GM23338 (cell line): Measurements from ENCODE around the gene KCNIP2. TPM values are rescaled to one million over a fixed set of nuclear protein-coding genes. Genes with fewer than 3 reads are reported as not detected.

Experiments used
- ATAC-seq: fragments of 200-7000 bp; cut with Tn5 transposase; 3 replicates; pipeline ENCODE4 v1.9.1; 2020
- DNase-seq: peaks from one replicate; pipeline ENCODE4 v3.0.0-alpha.2; 2015; ENCODE audit warnings: low spot score
- H2AFZ ChIP-seq: fragments of 200-600 bp; sonication (generic); 2 replicates; pipeline ENCODE4 v1.8.0; 2016; ENCODE audit warnings: antibody characterized with exemption, mild to moderate bottlenecking, moderate library complexity
- H3F3A ChIP-seq: fragments of 200-600 bp; sonication (generic); replicated peaks from 2 replicates; pipeline ENCODE4 v1.8.0; 2017; ENCODE audit warnings: antibody characterized with exemption, mixed run types, low read depth
- H3K27ac ChIP-seq: fragments of 200-600 bp; sonication (generic); 2 replicates; pipeline ENCODE4 v1.6.1; 2016; ENCODE audit warnings: low read depth
- H3K27me3 ChIP-seq: fragments of 200-600 bp; sonication (generic); 2 replicates; pipeline ENCODE4 v1.8.0; 2016; ENCODE audit warnings: mild to moderate bottlenecking, mixed run types, moderate library complexity; ENCODE audit not compliant: insufficient read depth
- H3K36me3 ChIP-seq: fragments of 200-600 bp; sonication (generic); 2 replicates; pipeline ENCODE4 v1.8.0; 2016; ENCODE audit warnings: mild to moderate bottlenecking; ENCODE audit not compliant: insufficient read depth
- H3K4me1 ChIP-seq: fragments of 200-600 bp; sonication (generic); 2 replicates; pipeline ENCODE4 v1.8.0; 2016; ENCODE audit warnings: mild to moderate bottlenecking, moderate library complexity; ENCODE audit not compliant: insufficient read depth
- H3K4me2 ChIP-seq: fragments of 200-600 bp; sonication (generic); 2 replicates; pipeline ENCODE4 v1.7.1; 2017; ENCODE audit warnings: mixed run types
- H3K4me3 ChIP-seq: fragments of 200-600 bp; sonication (generic); 2 replicates; pipeline ENCODE4 v1.6.1; 2016; ENCODE audit warnings: mixed run types
- H3K79me2 ChIP-seq: fragments of 200-600 bp; sonication (generic); replicated peaks from 2 replicates; pipeline ENCODE4 v1.8.0; 2017; ENCODE audit warnings: mild to moderate bottlenecking; ENCODE audit not compliant: insufficient read depth
- H3K9me2 ChIP-seq: fragments of 200-600 bp; sonication (generic); 2 replicates; pipeline ENCODE4 v1.8.0; 2017; ENCODE audit not compliant: insufficient read depth
- H4K20me1 ChIP-seq: fragments of 200-600 bp; sonication (generic); replicated peaks from 2 replicates; pipeline ENCODE4 v1.8.0; 2017; ENCODE audit warnings: mild to moderate bottlenecking; ENCODE audit not compliant: insufficient read depth
- H3K27ac Mint-ChIP-seq: 2 replicates; pipeline ENCODE4 v1.8.0; 2020; ENCODE audit warnings: inconsistent platforms, mild to moderate bottlenecking, moderate library complexity, mixed read lengths
- H3K27me3 Mint-ChIP-seq: 3 replicates; pipeline ENCODE4 v1.8.0; 2022; ENCODE audit warnings: low read depth, mild to moderate bottlenecking, moderate library complexity, mixed read lengths, inconsistent platforms; ENCODE audit not compliant: insufficient read depth, poor library complexity
- H3K36me3 Mint-ChIP-seq: 3 replicates; pipeline ENCODE4 v1.8.0; 2021; ENCODE audit warnings: low read depth, mild to moderate bottlenecking, inconsistent platforms, moderate library complexity, mixed read lengths
- H3K4me1 Mint-ChIP-seq: 3 replicates; pipeline ENCODE4 v1.8.0; 2020; ENCODE audit warnings: mild to moderate bottlenecking, inconsistent platforms, mixed read lengths
- H3K4me3 Mint-ChIP-seq: 3 replicates; pipeline ENCODE4 v1.8.0; 2021; ENCODE audit warnings: moderate library complexity, mild to moderate bottlenecking, inconsistent platforms, mixed read lengths
- H3K9me3 Mint-ChIP-seq: 3 replicates; pipeline ENCODE4 v1.8.0; 2020; ENCODE audit warnings: moderate library complexity, mild to moderate bottlenecking, inconsistent platforms, mixed read lengths
- CTCF ChIP-seq, 2 experiments: fragments of 200-600 bp in 1 of 2; sonication (generic) in 1 of 2; conservative IDR thresholded peaks; 2 replicates each; pipeline versions ENCODE4 v1.5.1 to v1.6.1; 2016 to 2017; ENCODE audit warnings: antibody characterized with exemption in 2 of 2, low read depth in 2 of 2, mild to moderate bottlenecking in 2 of 2, moderate library complexity in 1 of 2
- NANOG ChIP-seq: IDR thresholded peaks from 2 replicates; pipeline ENCODE4 v1.6.1; 2016; ENCODE audit warnings: antibody characterized with exemption, borderline replicate concordance
- REST ChIP-seq: IDR thresholded peaks from one replicate; pipeline ENCODE4 v1.6.1; 2018; ENCODE audit warnings: antibody characterized with exemption; ENCODE audit not compliant: unreplicated experiment
- STAT1 ChIP-seq: IDR thresholded peaks from one replicate; pipeline ENCODE4 v1.6.1; 2016; ENCODE audit warnings: antibody characterized with exemption; ENCODE audit not compliant: unreplicated experiment
- ZNF331 ChIP-seq: fragments of 250-450 bp; sonication (Bioruptor Pico); IDR thresholded peaks from 2 replicates; pipeline ENCODE4 v1.5.0; 2020; ENCODE audit warnings: low read depth, mild to moderate bottlenecking, moderate library complexity
- polyA plus RNA-seq: library from polyadenylated mRNA; unstranded; fragments of >200 nt; fragmentation: Nextera tagmentation; extraction: Ambion mirVana; gene quantifications from 2 replicates; pipeline ENCODE4 v1.2.1, GENCODE V29; 2016
- total RNA-seq: library from RNA; depleted of rRNA; stranded (reverse); fragments of >200 nt; shearing (Covaris generic); gene quantifications from 2 replicates; pipeline ENCODE4 v1.2.3, GENCODE V29; 2014
- TF ChIP-seq, protein P1 (sequence below): fragments of 250-450 bp; sonication (Bioruptor Pico); IDR thresholded peaks from 2 replicates; pipeline ENCODE4 v1.5.0; 2020; ENCODE audit warnings: mild to moderate bottlenecking, moderate library complexity

Gene KCNIP2
- total and polyA plus RNA-seq, 2 experiments from 2014 or later: 2.2 to 2.6 TPM

- H3K27me3 Mint-ChIP-seq: peaks cover 8% of the 10 kb centered on the region
- H3K9me2 ChIP-seq: no peaks in the 10 kb centered on the region
- H4K20me1 ChIP-seq: peaks cover 51% of the 10 kb centered on the region
- no peaks in the 10 kb centered on the region for H3K27me3 ChIP-seq
- peaks cover 9% of the 10 kb centered on the region; the same call in 1 of the 2 replicates for H3F3A ChIP-seq
- DNase-seq (no peak), ATAC-seq (no peak)
- H3K4me1 ChIP-seq: no peaks in the 10 kb centered on the region
- H3K4me1 Mint-ChIP-seq: no peaks in the 10 kb centered on the region
- no peak overlapping the region for H3K4me2 ChIP-seq
- H3K9me3 Mint-ChIP-seq: no peaks in the 10 kb centered on the region
- H3K36me3 Mint-ChIP-seq: peaks cover 89% of the 10 kb centered on the region
- no peak overlapping the region for H3K4me3 Mint-ChIP-seq
- no peak overlapping the region for H2AFZ ChIP-seq
- peaks cover 67% of the 10 kb centered on the region for H3K79me2 ChIP-seq
- no peak overlapping the region for H3K27ac Mint-ChIP-seq
- TF ChIP-seq NANOG (no peak), STAT1 (no peak), ZNF331 (CRISPR knock-in tag) (no peak), REST (no peak), CTCF (conservative IDR thresholded peaks at IDR 0.05; ENCODE audit: low read depth in 2 of 2) (no peak)
- TF ChIP-seq, protein P1, sequence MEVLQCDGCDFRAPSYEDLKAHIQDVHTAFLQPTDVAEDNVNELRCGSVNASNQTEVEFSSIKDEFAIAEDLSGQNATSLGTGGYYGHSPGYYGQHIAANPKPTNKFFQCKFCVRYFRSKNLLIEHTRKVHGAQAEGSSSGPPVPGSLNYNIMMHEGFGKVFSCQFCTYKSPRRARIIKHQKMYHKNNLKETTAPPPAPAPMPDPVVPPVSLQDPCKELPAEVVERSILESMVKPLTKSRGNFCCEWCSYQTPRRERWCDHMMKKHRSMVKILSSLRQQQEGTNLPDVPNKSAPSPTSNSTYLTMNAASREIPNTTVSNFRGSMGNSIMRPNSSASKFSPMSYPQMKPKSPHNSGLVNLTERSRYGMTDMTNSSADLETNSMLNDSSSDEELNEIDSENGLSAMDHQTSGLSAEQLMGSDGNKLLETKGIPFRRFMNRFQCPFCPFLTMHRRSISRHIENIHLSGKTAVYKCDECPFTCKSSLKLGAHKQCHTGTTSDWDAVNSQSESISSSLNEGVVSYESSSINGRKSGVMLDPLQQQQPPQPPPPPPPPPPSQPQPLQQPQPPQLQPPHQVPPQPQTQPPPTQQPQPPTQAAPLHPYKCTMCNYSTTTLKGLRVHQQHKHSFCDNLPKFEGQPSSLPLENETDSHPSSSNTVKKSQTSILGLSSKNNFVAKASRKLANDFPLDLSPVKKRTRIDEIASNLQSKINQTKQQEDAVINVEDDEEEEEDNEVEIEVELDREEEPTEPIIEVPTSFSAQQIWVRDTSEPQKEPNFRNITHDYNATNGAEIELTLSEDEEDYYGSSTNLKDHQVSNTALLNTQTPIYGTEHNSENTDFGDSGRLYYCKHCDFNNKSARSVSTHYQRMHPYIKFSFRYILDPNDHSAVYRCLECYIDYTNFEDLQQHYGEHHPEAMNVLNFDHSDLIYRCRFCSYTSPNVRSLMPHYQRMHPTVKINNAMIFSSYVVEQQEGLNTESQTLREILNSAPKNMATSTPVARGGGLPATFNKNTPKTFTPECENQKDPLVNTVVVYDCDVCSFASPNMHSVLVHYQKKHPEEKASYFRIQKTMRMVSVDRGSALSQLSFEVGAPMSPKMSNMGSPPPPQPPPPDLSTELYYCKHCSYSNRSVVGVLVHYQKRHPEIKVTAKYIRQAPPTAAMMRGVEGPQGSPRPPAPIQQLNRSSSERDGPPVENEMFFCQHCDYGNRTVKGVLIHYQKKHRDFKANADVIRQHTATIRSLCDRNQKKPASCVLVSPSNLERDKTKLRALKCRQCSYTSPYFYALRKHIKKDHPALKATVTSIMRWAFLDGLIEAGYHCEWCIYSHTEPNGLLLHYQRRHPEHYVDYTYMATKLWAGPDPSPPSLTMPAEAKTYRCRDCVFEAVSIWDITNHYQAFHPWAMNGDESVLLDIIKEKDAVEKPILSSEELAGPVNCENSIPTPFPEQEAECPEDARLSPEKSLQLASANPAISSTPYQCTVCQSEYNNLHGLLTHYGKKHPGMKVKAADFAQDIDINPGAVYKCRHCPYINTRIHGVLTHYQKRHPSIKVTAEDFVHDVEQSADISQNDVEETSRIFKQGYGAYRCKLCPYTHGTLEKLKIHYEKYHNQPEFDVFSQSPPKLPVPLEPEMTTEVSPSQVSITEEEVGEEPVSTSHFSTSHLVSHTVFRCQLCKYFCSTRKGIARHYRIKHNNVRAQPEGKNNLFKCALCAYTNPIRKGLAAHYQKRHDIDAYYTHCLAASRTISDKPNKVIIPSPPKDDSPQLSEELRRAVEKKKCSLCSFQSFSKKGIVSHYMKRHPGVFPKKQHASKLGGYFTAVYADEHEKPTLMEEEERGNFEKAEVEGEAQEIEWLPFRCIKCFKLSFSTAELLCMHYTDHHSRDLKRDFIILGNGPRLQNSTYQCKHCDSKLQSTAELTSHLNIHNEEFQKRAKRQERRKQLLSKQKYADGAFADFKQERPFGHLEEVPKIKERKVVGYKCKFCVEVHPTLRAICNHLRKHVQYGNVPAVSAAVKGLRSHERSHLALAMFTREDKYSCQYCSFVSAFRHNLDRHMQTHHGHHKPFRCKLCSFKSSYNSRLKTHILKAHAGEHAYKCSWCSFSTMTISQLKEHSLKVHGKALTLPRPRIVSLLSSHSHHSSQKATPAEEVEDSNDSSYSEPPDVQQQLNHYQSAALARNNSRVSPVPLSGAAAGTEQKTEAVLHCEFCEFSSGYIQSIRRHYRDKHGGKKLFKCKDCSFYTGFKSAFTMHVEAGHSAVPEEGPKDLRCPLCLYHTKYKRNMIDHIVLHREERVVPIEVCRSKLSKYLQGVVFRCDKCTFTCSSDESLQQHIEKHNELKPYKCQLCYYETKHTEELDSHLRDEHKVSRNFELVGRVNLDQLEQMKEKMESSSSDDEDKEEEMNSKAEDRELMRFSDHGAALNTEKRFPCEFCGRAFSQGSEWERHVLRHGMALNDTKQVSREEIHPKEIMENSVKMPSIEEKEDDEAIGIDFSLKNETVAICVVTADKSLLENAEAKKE (CRISPR knock-in tag): no peak
- no peak overlapping the region for H3K4me3 ChIP-seq
- H3K36me3 ChIP-seq: peaks cover 96% of the 10 kb centered on the region
- no peak overlapping the region for H3K27ac ChIP-seq
These were observed 46.1 kb downstream of the KCNIP2 start for GRCh38 chr10:101797403-101798059.
